Measurements from ENCODE around the gene OCSTAMP. TPM values are rescaled to one million over a fixed set of nuclear protein-coding genes. Genes with fewer than 3 reads are reported as not detected.

The OCSTAMP gene
- total RNA-seq, 4 donors from 2014 or later, result not detected

- Histone ChIP-seq H3K27me3 (no peaks in the 10 kb centered on the region), H3K4me3 (replicated peaks in 1 of 3) (no peak overlapping the region), H3K9me3 (no peaks in the 10 kb centered on the region), H3K27ac (no peak overlapping the region), H3K4me1 (no peaks in the 10 kb centered on the region), H3K36me3 (no peaks in the 10 kb centered on the region)
- 70 to 76% methylated on average over 2 of the region's 2 CpGs for WGBS, 2 donors
- intact Hi-C loops (cut with DNase I), result no loop called here
- no peak for DNase-seq
- TF ChIP-seq CTCF (IDR thresholded peaks at IDR 0.05) (no peak), POLR2A (IDR thresholded peaks at IDR 0.05) (no peak)
These were observed 11.3 kb downstream of the OCSTAMP start for GRCh38 chr20:46539113-46539512.

- Histone ChIP-seq H3K36me3 (no peaks in the 10 kb centered on the region), H3K9me3 (no peaks in the 10 kb centered on the region), H3K4me1 (no peaks in the 10 kb centered on the region), H3K27me3 (no peaks in the 10 kb centered on the region), H3K4me3 (replicated peaks in 1 of 3) (no peak overlapping the region), H3K27ac (no peak overlapping the region)
- intact Hi-C loops (cut with DNase I), result no loop called here
- WGBS, 2 donors, result 63 to 78% methylated on average over 4 of the region's 4 CpGs
- TF ChIP-seq CTCF (IDR thresholded peaks at IDR 0.05) (no peak), POLR2A (IDR thresholded peaks at IDR 0.05) (no peak)
- no peak for DNase-seq
These were observed 19.8 kb downstream of the OCSTAMP start for GRCh38 chr20:46530640-46531039.

GRCh38 chr20:46523696-46524328, 26.6 kb downstream of the OCSTAMP start:
- H3K4me3 ChIP-seq (replicated peaks in 1 of 3), result no peak overlapping the region

GRCh38 chr20:46523108-46523507, 27.3 kb downstream of the OCSTAMP start:
- intact Hi-C loops (cut with DNase I), result loop anchor here (5.0 kb wide), 1 partner anchor 159 kb away; no protein-coding TSS in a partner anchor
- 70 to 76% methylated on average over 5 of the region's 5 CpGs for WGBS, 2 donors
- H3K9me3 ChIP-seq, result no peaks in the 10 kb centered on the region
- H3K27ac ChIP-seq, result no peak overlapping the region
- TF ChIP-seq CTCF (IDR thresholded peaks at IDR 0.05) (no peak), POLR2A (IDR thresholded peaks at IDR 0.05) (no peak)
- no peaks in the 10 kb centered on the region for H3K36me3 ChIP-seq
- no peak for DNase-seq
- no peak overlapping the region for H3K4me3 ChIP-seq (replicated peaks in 1 of 3)
- no peaks in the 10 kb centered on the region for H3K27me3 ChIP-seq
- no peaks in the 10 kb centered on the region for H3K4me1 ChIP-seq

More at GRCh38 chr20:46523696-46524328, 26.6 kb downstream of the OCSTAMP start:
- Histone ChIP-seq H3K27me3 (no peaks in the 10 kb centered on the region), H3K4me1 (no peaks in the 10 kb centered on the region), H3K36me3 (no peaks in the 10 kb centered on the region), H3K9me3 (no peaks in the 10 kb centered on the region), H3K27ac (no peak overlapping the region)
- intact Hi-C loops (cut with DNase I), result loop anchor here (5.0 kb wide), 1 partner anchor 158 kb away; no protein-coding TSS in a partner anchor
- no peak for DNase-seq
- 51 to 53% methylated on average over 2 of the region's 2 CpGs for WGBS, 2 donors
- TF ChIP-seq CTCF (IDR thresholded peaks at IDR 0.05), result no peak

- Histone ChIP-seq H3K27ac (no peak overlapping the region), H3K4me3 (replicated peaks in 1 of 3) (no peak overlapping the region), H3K9me3 (no peaks in the 10 kb centered on the region), H3K4me1 (no peaks in the 10 kb centered on the region), H3K36me3 (no peaks in the 10 kb centered on the region), H3K27me3 (no peaks in the 10 kb centered on the region)
- DNase-seq, result peak; percentile 58 to 70
- intact Hi-C loops (cut with DNase I), result loop anchor here (5.0 kb wide), 1 partner anchor 161 kb away; no protein-coding TSS in a partner anchor
- 25 to 36% methylated on average over 4 of the region's 4 CpGs for WGBS, 2 donors
- TF ChIP-seq CTCF (IDR thresholded peaks at IDR 0.05), result peak in 5 of 6 experiments; percentile 33 to 78 (median 65)
- TF ChIP-seq POLR2A (IDR thresholded peaks at IDR 0.05), result no peak
These were observed 29.4 kb downstream of the OCSTAMP start for GRCh38 chr20:46520976-46521579.

Data from thyroid gland (tissue), 4 donors.